Right hindlimb (tissue), 1 donor: ENCODE data around the gene TMEM245.

Experiments
- DNase-seq: peaks from one replicate; pipeline ENCODE4 v3.0.0-alpha.2; 2018

Gene TMEM245

GRCh38 chr9:109020581-109021511 lies 98.9 kb downstream of the TMEM245 start:
- DNase-seq: no peak

- DNase-seq: no peak
Measured at GRCh38 chr9:109020113-109020512, 99.6 kb downstream of the TMEM245 start.

DNA sequence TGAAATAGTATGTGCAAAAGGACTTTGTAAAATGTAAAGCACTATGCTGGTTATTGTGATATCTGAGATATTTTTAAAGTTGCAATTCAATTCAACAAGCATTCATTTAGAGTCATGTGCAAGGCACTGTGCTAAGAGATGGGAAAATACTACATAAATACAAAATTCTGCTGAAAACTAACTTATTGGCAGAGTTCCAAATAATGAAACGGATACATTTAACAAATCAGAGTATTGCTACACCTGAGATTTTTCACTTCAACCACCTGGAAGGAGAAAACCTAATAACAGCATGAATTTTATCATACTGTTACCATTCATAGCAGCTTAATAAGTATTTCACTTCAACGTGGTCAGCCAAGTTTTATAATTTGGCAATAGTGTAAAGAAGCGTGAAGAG lies 100.3 kb downstream of the TMEM245 start:
- no peak for DNase-seq

- no peak for DNase-seq
Measured at GRCh38 chr9:109017493-109017892, 102.3 kb downstream of the TMEM245 start.

- no peak for DNase-seq
Measured at GRCh38 chr9:109017061-109017460, 102.7 kb downstream of the TMEM245 start.

DNA sequence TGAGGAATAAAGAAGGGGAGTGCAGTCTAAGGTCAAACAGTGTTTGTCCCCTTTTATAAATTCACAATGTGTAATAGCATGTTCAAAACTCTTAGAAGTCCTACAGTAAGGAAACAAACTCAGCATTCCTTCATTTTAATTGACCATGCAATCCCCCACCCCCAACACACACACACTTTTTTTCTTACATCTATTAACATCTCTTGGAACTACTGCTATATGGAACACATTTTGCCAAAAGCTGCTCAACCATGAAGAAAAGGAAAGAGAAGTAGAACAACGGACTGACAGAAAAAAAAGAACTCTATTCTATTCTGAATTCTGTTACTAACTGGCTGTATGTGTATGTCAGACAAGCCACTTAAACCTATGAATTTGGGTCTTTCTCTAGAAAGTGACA lies 103.6 kb downstream of the TMEM245 start:
- DNase-seq: no peak

DNA sequence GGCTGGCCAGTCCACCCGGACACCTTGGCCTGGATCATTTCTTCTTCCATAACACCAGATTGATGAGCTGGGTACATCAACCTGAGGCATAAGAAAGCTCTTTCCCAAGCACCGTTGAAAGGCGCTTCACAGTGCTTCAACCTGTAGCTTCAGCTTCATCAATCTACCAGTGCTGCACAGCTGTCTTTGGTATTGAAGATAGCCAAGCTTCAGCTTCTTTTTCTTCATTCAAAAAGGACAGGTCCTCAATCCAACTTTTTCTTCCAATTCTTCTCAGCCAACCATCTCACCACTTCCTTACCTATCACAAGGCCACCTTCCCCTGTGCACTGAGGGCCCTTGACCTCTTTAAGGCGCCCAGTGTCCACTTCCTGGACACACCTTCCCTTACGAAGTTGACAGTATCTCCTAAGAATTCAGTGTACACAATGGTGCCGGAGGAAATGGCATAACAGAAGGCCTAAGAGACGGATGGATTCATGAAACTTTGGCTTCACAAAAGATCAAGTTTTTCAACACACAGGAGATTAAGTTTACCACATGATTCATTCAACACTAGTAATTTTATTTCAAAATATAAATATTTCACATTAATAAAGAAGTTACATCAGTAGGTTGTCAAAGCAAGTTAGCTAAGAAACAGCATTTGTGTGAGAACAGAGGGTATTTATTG lies 105.0 kb downstream of the TMEM245 start:
- no peak for DNase-seq

DNA sequence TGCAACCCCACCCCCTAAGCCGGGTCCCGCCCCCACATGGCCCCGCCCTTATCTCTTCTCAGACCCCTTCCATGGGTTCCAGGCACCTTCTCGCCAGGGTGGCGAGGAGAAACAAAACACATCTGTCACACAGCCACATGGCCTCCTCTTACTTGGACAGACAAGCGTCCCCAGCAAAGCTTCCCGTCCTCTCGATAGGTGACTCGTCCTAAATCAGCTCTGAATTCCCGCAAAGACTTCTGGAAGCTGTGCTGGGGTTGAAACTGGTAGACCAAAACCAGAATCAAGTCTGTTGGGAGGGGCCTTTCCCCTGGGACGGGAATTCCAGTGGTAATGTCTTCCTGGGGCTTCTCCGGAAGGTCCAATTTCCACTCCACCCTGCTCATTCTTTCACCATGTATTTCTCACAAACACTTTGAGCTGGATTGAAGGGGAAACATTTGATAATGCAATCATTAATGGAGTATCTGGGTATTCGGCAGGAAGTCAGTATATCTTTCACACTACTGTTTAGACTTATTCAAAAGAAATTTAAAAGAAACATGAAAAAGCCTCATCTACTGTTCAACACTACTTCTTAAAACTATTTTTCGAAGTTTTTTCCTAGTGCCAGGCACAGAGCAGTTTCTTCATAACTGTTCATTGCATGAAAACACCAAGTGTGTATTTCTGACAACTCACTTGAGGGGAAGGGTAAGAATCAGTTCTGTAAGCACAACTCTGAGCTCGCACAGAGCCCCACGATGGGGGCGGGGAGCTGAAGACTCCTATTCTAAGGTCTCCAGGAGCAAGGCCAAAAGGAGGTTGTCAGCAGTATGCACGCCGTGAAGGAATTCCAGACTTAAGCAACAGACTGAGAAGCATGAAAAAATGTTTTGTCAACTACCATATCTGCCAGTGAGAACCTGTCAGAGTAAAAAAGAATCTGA lies 105.8 kb downstream of the TMEM245 start:
- DNase-seq: peak; percentile 39

DNA sequence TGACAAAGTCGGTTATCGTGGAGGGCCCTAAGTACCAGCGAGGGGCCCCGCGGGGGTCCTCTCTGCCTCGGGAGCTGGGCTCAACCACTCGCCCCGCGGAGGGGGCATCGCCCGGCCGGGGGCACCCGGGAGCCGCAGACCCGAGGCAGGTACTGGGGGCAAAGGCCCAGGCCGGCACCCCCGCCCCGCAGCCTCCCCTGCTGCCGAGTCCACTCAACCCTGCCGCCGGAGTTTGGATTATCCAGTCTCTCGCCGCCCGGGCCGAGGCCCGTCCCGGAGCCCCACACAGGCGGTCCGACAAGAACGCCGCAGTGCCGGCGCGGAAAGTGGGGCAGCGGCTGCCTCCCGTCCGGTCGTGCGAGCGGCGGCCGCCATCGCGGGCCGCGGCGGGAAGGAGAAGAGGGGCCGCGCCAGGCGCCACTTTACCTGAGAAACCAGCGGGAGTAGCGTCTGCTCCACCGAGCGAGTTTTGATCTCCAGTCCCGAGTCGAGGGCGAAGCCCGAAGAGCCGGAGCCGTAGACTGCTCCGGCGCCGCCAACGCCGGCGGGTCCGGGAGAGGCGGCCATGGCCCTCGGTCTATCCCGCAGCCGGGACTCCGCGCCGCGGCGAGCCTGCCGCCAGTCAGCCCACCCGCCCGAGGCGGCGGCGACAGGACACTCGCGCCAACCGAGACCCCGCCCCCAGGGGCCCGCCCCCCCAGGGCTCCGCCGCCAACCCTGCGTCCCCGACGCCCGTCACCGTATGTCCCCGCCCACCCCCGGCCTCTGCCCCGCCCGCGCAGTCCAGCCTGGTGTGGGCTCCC lies 106.7 kb downstream of the TMEM245 start, which contains the start of gene CTNNAL1:
Gene CTNNAL1, minus strand, starts transcription at position 624 of the 803 bp plus-strand sequence. Its CDS starts 57 bp downstream, at position 567.
- DNase-seq: peak; percentile 97

GRCh38 chr9:109012009-109012875 lies 107.5 kb downstream of the TMEM245 start:
- peak; percentile 66 for DNase-seq

- no peak for DNase-seq
Measured at GRCh38 chr9:109011231-109011671, 108.5 kb downstream of the TMEM245 start.

DNA sequence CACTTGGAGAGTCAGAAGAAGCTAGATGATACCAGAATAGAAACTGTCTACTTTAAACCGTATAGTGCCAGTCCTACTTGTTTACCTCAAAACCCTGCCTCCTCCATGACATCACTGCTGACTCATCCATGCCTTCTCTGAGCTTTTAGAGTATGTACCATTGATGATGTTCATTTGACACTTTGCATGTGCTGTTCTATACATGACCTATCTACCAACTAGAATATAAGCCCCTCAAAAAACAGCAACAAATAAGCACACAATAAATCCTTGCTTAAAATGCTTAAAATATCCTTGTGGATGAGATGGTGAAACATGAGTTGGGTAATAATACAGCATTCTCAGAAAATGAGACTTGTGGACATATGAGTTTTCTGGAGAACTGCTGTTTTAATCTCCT lies 109.0 kb downstream of the TMEM245 start:
- DNase-seq: no peak

GRCh38 chr9:109005678-109006077 lies 114.1 kb downstream of the TMEM245 start:
- DNase-seq: no peak

- DNase-seq: no peak
Measured at GRCh38 chr9:109003116-109003515, 116.6 kb downstream of the TMEM245 start.

DNA sequence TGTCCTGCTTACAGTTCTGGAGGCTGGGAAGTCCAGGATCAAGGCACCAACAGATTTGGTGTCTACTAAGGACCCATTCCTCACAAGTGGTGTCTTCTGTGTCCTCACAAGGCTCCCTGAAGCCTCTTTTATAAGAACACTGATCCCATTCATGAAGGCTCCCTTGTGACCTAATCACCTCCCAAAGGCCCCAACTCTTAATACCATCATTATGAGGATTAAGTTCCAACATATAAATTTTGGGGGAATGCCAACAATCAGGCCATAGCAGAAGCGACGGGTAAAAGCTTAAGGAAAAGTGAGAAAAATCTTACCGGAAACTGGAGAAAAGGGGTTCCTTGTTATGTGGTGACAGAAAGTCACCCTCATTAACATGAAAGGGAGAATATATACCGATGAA lies 117.6 kb downstream of the TMEM245 start:
- DNase-seq: no peak

DNA sequence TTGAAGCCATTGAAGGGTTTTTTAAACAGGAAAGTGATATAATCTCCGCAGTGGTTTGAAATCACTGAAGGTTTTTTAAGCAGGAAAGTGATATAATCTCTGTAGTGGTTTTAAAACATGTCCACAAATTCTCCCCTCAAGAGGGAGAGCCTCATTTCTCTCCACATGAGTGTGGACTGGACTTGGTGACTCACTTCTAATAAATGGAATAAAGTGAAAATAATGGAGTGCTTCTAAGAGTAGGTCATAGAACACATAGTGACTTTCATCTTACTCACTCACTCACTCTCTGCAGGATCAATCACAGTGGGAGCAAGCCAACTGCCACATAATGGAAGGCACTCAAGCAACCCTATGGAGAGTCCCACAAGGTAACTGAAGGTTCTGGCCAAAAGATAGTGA lies 118.5 kb downstream of the TMEM245 start:
- DNase-seq: no peak

GRCh38 chr9:108997112-108997511 lies 122.6 kb downstream of the TMEM245 start:
- no peak for DNase-seq

DNA sequence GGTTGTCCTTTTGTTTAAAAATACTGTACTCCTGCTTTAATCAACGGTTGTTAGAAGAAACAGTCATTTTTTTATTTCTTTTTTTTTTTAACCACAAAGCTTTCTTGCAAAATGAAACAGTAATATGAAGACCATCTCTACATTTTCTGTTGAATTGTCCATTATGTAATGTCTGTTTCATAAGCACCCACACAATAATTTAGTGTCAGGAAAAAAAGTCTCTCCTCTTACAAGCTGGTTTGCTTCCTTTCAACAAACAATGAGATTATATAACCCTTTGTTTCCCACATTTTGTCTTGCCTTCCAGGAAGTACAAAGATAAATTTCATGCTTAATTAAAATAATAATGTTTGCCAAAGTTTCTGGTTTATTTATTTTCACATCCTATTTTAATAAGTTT lies 123.1 kb downstream of the TMEM245 start:
- DNase-seq: no peak

DNA sequence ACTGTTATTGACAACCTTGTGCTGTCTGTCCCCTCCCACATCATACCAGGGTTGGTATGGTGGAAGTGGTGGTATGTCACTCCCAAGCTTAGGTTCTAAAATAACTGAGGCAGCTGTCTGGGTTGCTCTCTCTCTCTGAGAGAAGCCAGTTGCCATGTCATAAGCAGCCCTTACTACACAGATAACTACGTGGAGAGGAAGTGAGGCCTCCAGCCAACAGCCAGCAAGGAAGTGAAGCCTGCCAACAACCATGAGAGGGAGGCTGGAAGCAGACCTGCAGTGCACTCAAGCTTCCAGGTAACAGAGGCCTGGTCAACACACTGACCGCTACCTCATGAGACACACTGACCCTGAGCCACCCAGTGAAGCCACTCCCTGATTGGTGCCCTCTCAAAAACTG lies 125.1 kb downstream of the TMEM245 start:
- DNase-seq: peak; percentile 28

DNA sequence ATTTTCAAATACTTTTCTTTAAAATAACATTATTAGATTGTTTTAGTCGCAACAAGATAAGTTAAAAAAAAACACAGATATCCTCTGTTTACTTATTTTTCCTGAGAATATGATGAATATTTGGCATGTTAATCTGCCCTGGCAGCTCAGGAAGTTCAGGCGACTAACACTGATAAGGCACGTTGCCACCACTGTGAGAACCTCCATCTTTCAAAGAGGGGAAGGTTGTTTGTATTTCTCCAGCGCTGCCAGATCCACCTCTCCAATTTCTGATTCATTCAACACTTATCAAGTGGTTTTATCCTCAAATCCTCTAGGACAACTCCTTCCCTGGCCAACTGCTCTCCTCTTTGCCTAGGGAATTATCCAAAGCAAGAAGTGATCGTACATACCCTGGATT lies 128.3 kb downstream of the TMEM245 start:
- no peak for DNase-seq

GRCh38 chr9:108983885-108984284 lies 135.9 kb downstream of the TMEM245 start:
- no peak for DNase-seq
